GM12873 (cell line): ENCODE results near the gene GNLY.

Experiments
- TF ChIP-seq, protein P1 (sequence below): IDR thresholded peaks from 2 replicates; pipeline ENCODE4 v1.5.1; 2012; ENCODE audit warnings: low read depth, mild to moderate bottlenecking, moderate library complexity, low read length, control low read depth; ENCODE audit not compliant: insufficient read depth; ENCODE audit errors: missing control alignments

GNLY gene

DNA sequence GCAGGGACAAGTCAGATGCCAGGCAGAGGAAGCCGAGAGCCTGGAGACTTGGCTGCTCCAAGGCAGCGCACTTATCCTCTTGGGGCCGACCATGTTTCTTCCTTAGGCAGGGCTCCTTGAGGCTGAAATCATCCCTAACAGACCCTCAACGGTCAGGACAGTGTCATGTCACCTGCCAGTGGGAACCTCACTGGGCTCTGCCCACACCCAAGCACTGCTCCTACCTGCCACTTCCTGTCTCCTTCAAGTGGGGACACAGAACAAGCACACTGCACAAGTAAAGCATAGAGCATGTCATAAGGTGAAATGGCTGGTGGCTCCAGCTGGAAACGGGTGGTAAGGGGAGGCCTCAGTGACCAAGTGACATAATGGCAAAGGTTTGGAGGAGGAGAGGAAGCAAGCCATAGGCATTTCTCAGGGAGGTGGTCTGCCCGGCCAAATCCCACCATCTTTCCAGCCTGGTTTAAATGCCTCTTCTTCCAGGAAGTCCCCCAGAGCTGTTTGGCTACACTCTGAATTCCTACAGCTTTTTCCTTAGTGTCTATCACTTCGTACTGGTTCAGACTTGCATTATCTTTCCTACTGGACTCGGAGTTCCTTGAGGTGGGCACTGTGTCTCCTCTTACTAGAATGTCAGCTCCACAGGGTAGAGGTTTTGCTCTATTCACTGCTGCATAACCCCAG is 52.3 kb downstream of the GNLY start:
- TF ChIP-seq, protein P1, sequence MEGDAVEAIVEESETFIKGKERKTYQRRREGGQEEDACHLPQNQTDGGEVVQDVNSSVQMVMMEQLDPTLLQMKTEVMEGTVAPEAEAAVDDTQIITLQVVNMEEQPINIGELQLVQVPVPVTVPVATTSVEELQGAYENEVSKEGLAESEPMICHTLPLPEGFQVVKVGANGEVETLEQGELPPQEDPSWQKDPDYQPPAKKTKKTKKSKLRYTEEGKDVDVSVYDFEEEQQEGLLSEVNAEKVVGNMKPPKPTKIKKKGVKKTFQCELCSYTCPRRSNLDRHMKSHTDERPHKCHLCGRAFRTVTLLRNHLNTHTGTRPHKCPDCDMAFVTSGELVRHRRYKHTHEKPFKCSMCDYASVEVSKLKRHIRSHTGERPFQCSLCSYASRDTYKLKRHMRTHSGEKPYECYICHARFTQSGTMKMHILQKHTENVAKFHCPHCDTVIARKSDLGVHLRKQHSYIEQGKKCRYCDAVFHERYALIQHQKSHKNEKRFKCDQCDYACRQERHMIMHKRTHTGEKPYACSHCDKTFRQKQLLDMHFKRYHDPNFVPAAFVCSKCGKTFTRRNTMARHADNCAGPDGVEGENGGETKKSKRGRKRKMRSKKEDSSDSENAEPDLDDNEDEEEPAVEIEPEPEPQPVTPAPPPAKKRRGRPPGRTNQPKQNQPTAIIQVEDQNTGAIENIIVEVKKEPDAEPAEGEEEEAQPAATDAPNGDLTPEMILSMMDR: no peak

DNA sequence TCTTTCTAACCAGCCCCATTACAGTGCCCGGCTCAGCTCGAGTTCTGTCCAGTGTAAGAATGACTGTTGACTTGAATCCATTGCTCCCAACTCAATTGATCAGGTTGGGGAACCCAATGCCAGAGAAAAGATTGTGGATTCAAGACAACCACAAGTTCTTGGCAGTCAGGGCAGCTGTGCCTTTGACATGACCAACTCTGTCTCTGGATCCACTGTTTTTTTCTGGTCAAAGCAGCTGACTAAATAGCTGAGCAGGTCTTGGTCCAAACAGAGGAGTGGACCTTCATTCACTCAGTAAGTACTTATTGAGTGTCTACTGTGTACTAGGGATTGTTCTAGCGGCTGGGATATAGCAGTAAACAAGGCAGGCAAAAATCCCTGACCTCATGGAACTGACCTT is 53.3 kb downstream of the GNLY start:
- TF ChIP-seq, protein P1: no peak

DNA sequence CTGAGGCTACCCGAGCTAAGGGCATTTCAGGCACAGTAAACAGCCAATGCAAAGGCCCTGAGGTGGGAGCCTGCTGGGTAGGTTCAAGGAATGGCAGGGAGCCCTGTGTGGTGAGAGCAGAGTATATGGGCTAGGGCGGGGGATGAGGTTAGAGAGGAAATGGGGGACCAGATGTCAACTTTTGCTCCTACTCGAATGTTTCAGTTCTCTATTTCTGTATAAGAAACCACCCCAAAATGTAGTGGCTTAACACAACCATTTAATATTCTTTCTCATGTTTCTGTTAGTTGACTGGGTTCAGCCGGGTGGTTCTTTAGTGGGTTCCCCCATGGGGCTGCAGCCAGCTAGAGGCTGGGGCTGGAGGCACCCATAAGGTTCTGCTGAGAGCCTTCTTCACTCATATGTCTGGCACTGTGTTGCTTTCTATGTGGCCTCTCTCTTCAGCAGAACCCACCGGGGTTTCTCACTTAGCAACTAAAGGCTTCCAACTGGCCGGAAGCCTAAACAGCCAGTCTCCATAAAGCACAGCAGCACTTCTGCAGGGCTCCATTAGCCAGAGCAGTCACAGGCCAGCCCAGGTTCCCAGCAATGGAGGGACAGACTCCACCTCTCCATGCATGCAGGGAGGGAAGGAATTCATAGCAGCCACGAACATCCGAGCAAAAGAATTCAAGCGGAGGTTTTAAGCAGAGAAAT is 54.0 kb downstream of the GNLY start:
- TF ChIP-seq, protein P1: no peak
